G401 (cell line): Measurements from ENCODE around the gene COL1A2. TPM values are rescaled to one million over a fixed set of nuclear protein-coding genes. Genes with fewer than 3 reads are reported as not detected.

Source experiments
- DNase-seq: peaks from one replicate; pipeline ENCODE4 v3.0.0-alpha.2; 2015; ENCODE audit warnings: low spot score
- in situ Hi-C: cut with HindIII; loops from 2 replicates; pipeline ENCODE4 v1.10.0; 2016; ENCODE audit warnings: low sequenced_read_pairs, mixed read lengths
- total RNA-seq: library from RNA; depleted of rRNA; stranded (reverse); fragments of >200 nt; shearing (Covaris generic); gene quantifications from 2 replicates; pipeline ENCODE4 v1.2.3, GENCODE V29; 2014; rRNA removed

Gene COL1A2
- total RNA-seq, 1 experiment from 2014 or later = 14.3 TPM

DNA sequence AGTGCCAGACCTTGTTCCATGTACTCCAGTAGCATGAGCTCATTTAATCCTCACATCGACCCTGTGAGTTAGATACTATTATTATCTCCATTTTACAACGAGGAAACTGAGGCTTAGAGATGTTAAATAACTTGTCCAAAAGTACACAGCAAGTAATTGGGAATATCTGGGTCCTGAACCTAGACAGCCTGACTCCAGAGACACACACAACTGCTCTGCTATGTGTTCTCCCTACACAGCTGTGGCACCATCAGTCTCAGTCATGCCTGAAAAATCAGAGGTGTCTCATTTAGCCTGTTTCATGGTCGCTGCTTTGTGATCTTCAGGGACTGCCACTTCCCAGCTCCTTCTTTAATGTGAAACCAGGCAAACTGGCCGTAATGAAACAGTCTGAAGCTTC lies 56.5 kb downstream of the COL1A2 start:
- DNase-seq = no peak
- in situ Hi-C loops = no loop called here

DNA sequence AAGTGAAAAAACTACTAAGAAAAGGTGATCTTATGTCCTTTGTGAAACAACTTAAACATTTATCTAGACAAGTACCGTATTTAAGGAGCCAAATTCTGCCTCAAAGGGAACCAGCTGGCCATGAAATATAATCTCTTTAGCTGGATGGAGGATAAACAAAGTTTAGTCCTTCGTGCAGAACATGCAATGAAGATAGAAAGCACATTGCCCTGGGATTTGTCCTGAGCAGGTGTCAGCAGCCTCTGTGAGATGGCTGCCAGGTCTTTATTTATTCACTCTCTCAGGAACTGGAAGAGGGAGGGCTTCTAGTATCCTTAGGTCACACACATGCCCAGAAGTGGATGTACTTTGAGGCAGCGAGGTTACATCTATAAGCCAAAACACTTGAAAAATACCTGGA lies 57.5 kb downstream of the COL1A2 start:
- no peak for DNase-seq
- in situ Hi-C loops = no loop called here

DNA sequence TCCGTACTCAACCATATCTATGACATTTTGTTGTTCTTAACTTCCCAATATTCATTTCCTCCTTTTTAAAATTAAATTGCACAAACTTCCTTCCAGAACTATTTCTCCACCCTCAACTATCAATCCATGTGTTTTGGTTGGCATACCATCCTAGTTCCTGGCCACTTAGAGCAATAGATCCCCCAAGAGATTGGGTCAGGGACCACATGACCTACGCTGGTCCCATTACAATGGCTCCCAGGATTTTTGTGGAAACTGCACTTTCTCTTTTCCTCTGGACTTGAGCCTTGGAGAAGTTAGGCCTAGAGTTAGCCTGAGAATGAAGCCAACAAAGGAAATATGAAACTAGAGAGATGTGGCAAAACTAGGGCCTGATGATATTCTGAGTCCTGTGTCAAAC lies 59.2 kb downstream of the COL1A2 start:
- no peak for DNase-seq
- in situ Hi-C loops = no loop called here

DNA sequence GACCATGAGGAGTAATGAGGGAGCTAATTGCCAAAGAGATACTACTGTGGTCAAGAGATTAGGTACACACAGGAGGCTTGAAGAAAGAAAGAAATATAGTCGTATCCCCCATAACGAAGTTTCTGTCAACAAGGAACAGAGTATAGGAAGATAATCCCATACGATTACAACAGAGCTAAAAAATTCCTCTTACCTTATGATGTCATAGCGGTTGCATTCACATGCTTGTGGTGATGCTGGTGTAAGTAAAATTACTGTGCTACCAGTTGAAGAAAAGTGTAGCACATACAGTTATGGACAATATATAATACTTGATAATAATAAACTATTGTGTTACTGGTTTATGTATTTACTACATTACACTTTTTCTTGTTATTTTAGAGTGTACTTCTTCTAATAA lies 63.3 kb downstream of the COL1A2 start:
- DNase-seq = no peak
- in situ Hi-C loops = no loop called here

DNA sequence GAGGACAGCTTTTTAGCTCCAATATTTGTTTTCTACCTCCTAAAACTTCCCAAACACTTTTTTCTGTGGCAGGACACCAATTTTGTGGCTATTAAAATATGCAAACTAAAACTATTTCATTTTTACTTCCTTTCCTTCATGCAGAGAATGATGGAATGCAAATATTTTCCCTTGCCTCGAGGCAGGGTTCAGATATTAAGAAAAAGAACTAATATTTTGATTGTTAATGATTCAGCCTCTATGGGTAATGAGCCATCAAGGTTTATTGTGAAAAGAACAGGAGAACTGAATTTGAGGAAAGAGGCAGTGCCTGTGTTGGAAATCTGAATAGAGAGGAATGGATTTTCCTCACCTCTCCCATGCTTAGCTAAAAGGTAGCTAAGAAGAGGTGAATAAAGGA lies 71.8 kb downstream of the COL1A2 start:
- in situ Hi-C loops = no loop called here

DNA sequence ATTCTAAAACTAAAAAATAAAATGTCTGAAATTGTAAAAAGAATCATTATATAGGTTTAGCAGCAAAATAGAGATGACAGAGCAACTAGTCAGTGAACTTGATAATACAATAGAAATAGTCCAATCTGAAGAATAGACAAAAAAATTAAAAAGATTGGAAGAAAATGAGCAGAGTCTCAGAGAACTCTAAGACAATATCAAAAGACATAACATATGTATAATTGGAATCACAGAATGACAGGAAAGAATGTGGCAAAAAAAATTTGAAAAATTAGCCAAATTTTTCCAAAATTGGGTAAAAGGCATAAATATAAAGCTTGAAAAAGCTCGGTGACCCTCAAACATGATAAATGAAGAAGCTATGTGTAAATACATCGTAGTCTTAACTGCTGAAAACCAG lies 76.9 kb downstream of the COL1A2 start:
- no peak for DNase-seq
- in situ Hi-C loops = no loop called here

More for the DNA sequence above, 71.8 kb downstream of the COL1A2 start:
- no peak for DNase-seq

DNA sequence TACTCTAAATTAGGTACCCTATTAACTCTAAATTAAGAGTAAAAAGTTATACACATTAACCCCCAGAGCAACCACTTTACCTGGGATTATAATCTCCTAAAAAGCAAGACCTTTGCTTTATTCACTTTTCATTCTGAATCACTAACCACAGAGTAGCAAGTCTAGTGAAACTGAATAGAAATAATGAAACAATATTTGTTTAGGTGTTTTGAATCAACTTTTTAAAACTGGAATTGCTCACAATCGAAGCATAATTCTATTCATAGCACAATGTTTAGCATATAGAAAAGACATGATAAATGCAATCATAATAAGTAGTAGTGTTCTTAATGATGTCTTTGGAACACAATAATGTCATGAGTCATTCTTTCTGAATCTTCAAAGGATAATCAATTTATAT lies 77.9 kb downstream of the COL1A2 start:
- in situ Hi-C loops = no loop called here
- DNase-seq = no peak

DNA sequence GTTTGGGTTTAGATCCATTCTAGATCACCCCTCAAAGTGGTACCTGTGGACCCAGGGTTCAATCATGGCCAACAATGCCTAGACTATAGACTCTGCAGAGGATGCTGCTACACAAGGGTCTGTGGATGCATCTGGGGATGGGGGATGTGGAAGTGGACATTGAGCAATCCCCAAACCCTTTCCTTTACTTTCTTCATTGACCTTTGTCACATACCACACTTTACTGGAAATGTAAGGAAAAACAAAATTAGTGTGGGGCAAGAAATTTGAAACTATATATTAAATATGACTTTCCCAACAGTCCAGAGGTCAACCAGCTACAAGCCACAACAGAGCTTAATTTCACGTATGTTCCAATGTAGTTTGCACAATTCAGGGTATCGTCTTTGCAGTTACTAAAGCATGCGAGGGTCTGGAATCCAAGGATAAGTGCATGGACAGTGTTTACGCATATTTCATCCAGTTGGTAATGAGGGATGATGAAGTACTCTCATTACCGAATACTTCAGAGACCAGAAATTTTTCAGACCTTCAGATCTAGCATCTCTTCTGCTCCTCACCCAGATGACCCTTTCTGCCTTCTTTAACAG lies 81.7 kb downstream of the COL1A2 start:
- no peak for DNase-seq
- in situ Hi-C loops = no loop called here

DNA sequence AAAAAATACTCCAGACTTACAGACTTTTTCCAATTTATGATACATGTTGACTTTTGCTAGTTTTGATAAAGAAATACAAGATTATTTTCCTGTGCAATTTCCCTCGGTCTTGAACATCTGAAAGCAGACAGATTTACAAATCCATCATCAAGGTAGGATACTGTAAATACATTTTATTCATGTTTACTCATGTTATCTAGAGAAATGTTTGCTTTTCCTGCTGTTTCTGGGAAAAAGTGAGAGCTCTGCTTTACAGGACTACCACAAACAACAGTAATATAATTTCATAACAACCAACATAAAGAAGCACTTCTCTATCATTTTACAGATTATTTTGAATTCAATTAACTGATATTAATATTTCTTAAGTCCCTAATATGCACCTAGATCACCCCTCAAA lies 83.2 kb downstream of the COL1A2 start:
- in situ Hi-C loops = no loop called here
- no peak for DNase-seq

DNA sequence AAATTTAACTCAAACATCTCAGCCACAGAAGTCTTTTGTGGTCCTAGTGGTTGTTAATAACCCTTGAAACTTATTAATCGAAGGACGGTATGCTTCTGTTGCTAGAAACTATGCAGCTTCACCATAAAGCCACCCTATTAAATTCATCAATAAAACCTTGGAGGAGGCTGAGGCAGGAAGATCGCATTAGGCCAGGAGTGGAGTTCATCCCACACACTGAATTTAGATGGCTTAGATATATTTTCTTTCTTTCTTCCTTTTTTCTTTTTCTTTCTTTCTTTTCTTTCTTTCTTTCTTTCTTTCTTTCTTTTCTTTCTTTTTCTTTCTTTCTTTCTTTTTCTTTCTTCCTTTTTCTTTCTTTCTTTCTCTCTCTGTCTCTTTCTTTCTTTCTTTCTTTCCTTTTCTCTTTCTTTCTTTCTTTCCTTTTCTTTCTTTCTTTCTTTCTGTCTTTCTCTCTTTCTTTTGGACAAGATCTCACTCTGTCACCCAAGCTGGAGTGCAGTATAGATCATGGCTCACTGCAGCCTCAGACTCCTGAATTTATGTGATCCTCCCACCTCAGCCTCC lies 84.0 kb downstream of the COL1A2 start:
- in situ Hi-C loops = no loop called here
- no peak for DNase-seq

Other genes with a start within 250 kb of the COL1A2 start
- 22.3 and 23.0 TPM in 2 replicates for gene CASD1, start 114.9 kb downstream of the COL1A2 start, total RNA-seq